IMR-90 (cell line): ENCODE measurements around the gene SPATA25. TPM values are rescaled to one million over a fixed set of nuclear protein-coding genes. Genes with fewer than 3 reads are reported as not detected.

Experiments
- CEBPB ChIP-seq: IDR thresholded peaks from 2 replicates; pipeline ENCODE4 v1.6.1; 2012; ENCODE audit warnings: low read depth, low read length, improper control_type of control experiment
- CTCF ChIP-seq: conservative IDR thresholded peaks from 2 replicates; pipeline ENCODE4 v1.5.1; 2012; ENCODE audit warnings: mild to moderate bottlenecking, low read depth, low read length, improper control_type of control experiment
- polyA plus RNA-seq, 3 experiments: library from polyadenylated mRNA; depleted of rRNA; stranded (reverse); fragments of >200 nt; gene quantifications; 2 replicates each; pipeline ENCODE4 v1.2.3, GENCODE V29; 2012; ENCODE audit warnings: low replicate concordance in 1 of 3
- total RNA-seq: library from RNA; depleted of rRNA; stranded (reverse); fragments of >200 nt; gene quantifications from 2 replicates; pipeline ENCODE4 v1.2.3, GENCODE V29; 2012

The SPATA25 gene
- total and polyA plus RNA-seq, 2 of the 4 experiments (the other 2 are of a cell fraction), result 0.18 to 0.36 TPM

GRCh38 chr20:45904583-45905504 lies 17.4 kb upstream of the SPATA25 start (continued):
- no peak for TF ChIP-seq CTCF
- TF ChIP-seq CEBPB, result no peak
